LNCaP clone FGC (cell line): ENCODE data around the gene CD59.

ENCODE experiments used
- DNase-seq: peaks from one replicate; pipeline ENCODE4 v3.0.0-alpha.2; 2011; ENCODE audit warnings: low read depth
- H3K4me3 ChIP-seq: 2 replicates; pipeline ENCODE4 v1.5.1; 2011; ENCODE audit warnings: mild to moderate bottlenecking, low read depth, low read length, control low read depth
- CTCF ChIP-seq: IDR thresholded peaks from 2 replicates; pipeline ENCODE4 v1.5.1; 2012; ENCODE audit warnings: mild to moderate bottlenecking; ENCODE audit not compliant: control insufficient read depth, insufficient read depth; ENCODE audit errors: extremely low read depth

Gene CD59

GRCh38 chr11:33775467-33775807 lies 39.2 kb upstream of the CD59 start:
- H3K4me3 ChIP-seq: no peak overlapping the region
- no peak for TF ChIP-seq CTCF
- DNase-seq: no peak

GRCh38 chr11:33774736-33775466 lies 38.7 kb upstream of the CD59 start:
- TF ChIP-seq CTCF: no peak
- no peak for DNase-seq

GRCh38 chr11:33773987-33774735 lies 37.9 kb upstream of the CD59 start, which contains the start of gene FBXO3:
TSS of gene FBXO3 (minus strand) at chr11:33774520. CDS start at chr11:33774497, 23 bp downstream.
- DNase-seq: peak; percentile 47
- peak within 1 kb of the TSS; percentile 94 for H3K4me3 ChIP-seq
- TF ChIP-seq CTCF: no peak

More at GRCh38 chr11:33774736-33775466, 38.7 kb upstream of the CD59 start:
- H3K4me3 ChIP-seq: peak overlapping the region; percentile 94

GRCh38 chr11:33773404-33773986 lies 37.3 kb upstream of the CD59 start:
- peak overlapping the region; percentile 94 for H3K4me3 ChIP-seq
- DNase-seq: no peak
- no peak for TF ChIP-seq CTCF

GRCh38 chr11:33772870-33773269 lies 36.6 kb upstream of the CD59 start:
- H3K4me3 ChIP-seq: no peak overlapping the region
- no peak for TF ChIP-seq CTCF
- DNase-seq: no peak

GRCh38 chr11:33772300-33772699 lies 36.1 kb upstream of the CD59 start:
- TF ChIP-seq CTCF: no peak

More at GRCh38 chr11:33772300-33772699, 36.1 kb upstream of the CD59 start:
- no peak overlapping the region for H3K4me3 ChIP-seq
- DNase-seq: no peak
